NK-92 (cell line): ENCODE results near the gene VAMP5.

Experiments used
- DNase-seq: peaks from one replicate; lab custom pipeline; 2025; ENCODE audit not compliant: unreplicated experiment; lab: John Stamatoyannopoulos, UW

Gene VAMP5

DNA sequence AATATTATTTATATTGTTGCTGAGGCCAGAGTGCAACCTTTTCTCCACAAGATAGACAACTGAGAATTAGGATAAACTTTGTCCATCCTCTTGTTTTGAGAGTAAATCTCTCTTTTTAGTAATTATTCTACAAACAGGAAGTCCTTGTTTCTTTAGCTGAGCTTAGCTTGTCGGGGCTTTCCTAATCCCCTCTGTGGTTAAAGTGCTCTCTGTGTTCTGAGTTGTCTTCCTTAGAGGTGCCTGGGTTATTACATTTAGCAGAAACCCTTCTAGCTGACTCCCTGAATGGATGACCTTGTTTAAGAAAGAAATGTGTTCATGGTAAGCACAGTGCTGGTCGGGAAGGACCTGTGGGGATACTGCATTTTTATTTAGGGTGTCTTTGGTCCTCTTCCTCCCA is 44.4 kb downstream of the VAMP5 start:
- no peak for DNase-seq

DNA sequence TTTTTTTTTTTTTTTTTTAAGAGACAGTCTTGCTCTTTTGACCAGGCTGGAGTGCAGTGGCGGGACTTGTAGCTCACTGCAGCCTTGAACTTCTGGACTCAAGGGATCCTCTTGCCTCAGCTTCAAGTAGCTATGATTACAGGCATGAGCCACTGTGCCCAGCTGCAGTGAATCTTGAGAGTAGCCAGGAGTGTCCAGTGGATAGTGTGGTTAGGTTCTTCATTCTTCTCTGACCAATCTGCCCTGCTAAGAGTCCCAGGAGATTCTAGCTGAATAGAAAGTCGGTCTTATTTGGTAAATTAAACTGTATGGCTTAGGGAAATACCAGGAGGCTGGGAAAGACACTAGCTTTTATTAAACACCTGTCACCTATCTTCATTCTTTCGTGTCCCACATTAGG is 47.1 kb downstream of the VAMP5 start:
- no peak for DNase-seq

DNA sequence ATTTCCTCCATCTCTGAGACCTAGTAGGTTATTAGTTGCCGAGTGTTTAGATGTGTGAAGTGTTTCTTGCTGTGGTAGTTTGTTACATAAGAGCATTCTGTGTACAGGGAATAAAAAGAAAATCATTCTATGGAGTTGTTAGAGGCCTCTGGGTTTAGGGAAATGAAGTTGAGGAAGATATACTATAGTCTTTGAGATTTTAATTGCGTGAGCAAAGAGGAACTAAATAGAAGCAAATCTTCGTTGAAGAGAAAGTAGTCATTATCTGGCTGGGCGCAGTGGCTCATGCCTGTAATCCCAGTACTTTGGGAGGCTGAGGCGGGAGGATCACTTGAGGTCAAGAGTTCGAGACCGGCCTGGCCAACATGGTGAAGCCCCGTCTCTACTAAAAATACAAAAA is 50.8 kb downstream of the VAMP5 start:
- no peak for DNase-seq

DNA sequence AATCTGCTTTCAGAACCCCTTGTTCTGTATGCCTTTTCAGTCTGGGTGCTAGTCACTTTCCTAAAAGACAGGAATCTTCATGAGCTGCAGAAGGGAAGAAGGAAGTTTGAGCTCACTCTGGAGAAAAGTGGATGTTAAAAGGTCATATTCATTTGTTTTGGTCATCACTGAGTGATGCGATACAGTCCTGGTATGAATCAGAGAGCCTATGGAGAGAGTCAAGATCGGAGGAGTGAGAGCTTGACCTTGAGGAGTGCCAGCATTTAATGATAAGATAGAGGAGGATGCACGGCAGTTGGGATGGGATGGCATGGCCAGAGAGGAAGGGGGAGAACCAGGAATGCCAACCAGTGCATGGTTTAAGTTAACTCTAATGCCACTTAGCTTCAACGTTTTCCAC is 51.4 kb downstream of the VAMP5 start:
- DNase-seq = no peak

DNA sequence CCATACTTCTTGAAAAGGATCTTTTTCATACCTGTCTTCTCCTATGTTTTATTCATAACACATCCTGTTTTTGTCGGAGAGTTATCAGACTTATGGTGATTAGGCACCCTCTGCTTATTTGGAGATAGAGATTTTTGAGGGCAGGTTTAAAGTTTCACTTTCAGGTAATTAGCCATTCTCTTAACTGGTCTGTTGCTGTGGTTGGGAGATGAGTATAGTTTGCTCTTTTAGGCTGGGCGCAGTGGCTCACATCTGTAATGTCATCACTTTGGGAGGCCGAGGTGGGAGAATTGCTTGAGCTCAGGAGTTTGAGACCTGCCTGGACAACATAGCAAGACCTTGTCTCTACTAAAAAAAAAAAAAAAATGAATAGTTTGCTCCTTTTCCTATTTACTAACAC is 58.5 kb downstream of the VAMP5 start:
- no peak for DNase-seq
